Ovary (tissue), 9 donors: ENCODE measurements around the gene PIH1D1. TPM values are rescaled to one million over a fixed set of nuclear protein-coding genes. Genes with fewer than 3 reads are reported as not detected.
A peak's percentile ranks its signal among the peaks of the same experiment; 100 is the strongest.

Source experiments
- DNase-seq, 5 donors: peaks; one replicate each; pipeline ENCODE4 v3.0.0-alpha.2; 2019 to 2020
- H3K27ac ChIP-seq, 2 donors: fragments of 200-600 bp; one replicate each; pipeline versions ENCODE4 v1.5.1 to v1.8.0; 2019 to 2022
- H3K27me3 ChIP-seq: fragments of 200-600 bp; one replicate; pipeline ENCODE4 v1.8.0; 2022
- H3K36me3 ChIP-seq: fragments of 200-600 bp; sonication (generic); one replicate; pipeline ENCODE4 v1.5.1; 2019
- H3K4me1 ChIP-seq: one replicate; pipeline ENCODE4 v1.8.1; 2013; ENCODE audit warnings: mild to moderate bottlenecking, moderate library complexity; ENCODE audit not compliant: insufficient read depth
- H3K4me3 ChIP-seq: fragments of 200-600 bp; sonication (generic); one replicate; pipeline ENCODE4 v1.5.1; 2017
- H3K9me3 ChIP-seq, 2 donors: fragments of 200-600 bp in 1 of 2; sonication (generic) in 1 of 2; one replicate each; pipeline versions ENCODE4 v1.5.1 to v1.8.1; 2013 to 2019; ENCODE audit warnings: mild to moderate bottlenecking in 1 of 2, moderate library complexity in 1 of 2
- CTCF ChIP-seq, 3 donors: fragments of 450-650 bp in 2 of 3; fragments of 200-600 bp in 1 of 3; IDR thresholded peaks; one replicate each; pipeline versions ENCODE4 v1.5.1 to v1.8.0; 2016 to 2022; ENCODE audit warnings: antibody characterized with exemption in 3 of 3, mild to moderate bottlenecking in 1 of 3
- EP300 ChIP-seq: sonication (generic); formaldehyde crosslinking; IDR thresholded peaks from one replicate; pipeline ENCODE4 v1.6.1; 2017; ENCODE audit warnings: antibody characterized with exemption
- POLR2A ChIP-seq: fragments of 450-650 bp; IDR thresholded peaks from one replicate; pipeline ENCODE4 v1.6.1; 2017; ENCODE audit warnings: antibody characterized with exemption, mild to moderate bottlenecking, moderate library complexity
- WGBS, 3 donors: extraction: QIAGEN DNeasy Blood & Tissue Kit in 1 of 3; methylation state at CpG; one replicate each; pipeline versions ENCODE4 v1.1.5 to v1.1.7; 2013 to 2017; 5-methylcytosine and 5-hydroxymethylcytosine counted together
- intact Hi-C, 4 donors: fragments of 100-400 bp; cut with DNase I; formaldehyde crosslinking; loops; one replicate each; pipeline versions ENCODE4 v1.11.0 to v1.15.1; 2022 to 2023
- polyA plus RNA-seq, 2 donors: library from polyadenylated mRNA; stranded (reverse); fragments of 200-250 nt in 1 of 2; fragments of 350-450 nt in 1 of 2; fragmentation: Illumina TruSeq in 1 of 2; extraction: RNeasy Lipid Tissue Mini Kit (QIAGEN cat#74804) in 1 of 2; gene quantifications; one replicate each; pipeline ENCODE4 v1.2.3, GENCODE V29; 2013 to 2014
- total RNA-seq, 7 donors: library from RNA; depleted of rRNA in 2 of 7; stranded (reverse); fragments of >200 nt in 2 of 7; fragmentation: NEBNext Ultra II Directional in 3 of 7; extraction: Animal tissue kit (Norgen Biotek cat#: 25700) in 3 of 7; gene quantifications; one replicate each; pipeline versions ENCODE4 v1.1.0 to v1.2.4, GENCODE V29; 2016 to 2023
- donor health status: DM: no; HTN: no; CAD: no; lungs with moderate emphysema.
- donor health status: DM: no; HTN: no; CAD: no.
- donor health status: Bipolar disorder and iron deficiency.
- donor health status: DM: yes; HTN: yes; CAD: no.
- donor health status: DM: no; HTN: no; CAD: no.
- donor health status: DM: yes; HTN: yes; CAD: no.

The PIH1D1 gene
- total and polyA plus RNA-seq, 9 donors, result 28.6 to 69.4 (median 58.5) TPM

GRCh38 chr19:49421878-49422202, 29.8 kb downstream of the PIH1D1 start:
- WGBS, 3 donors, result 12 to 18% (median 16%) methylated on average over 3 of the region's 3 CpGs
- Histone ChIP-seq H3K27me3 (peaks cover 9% of the 10 kb centered on the region), H3K36me3 (no peaks in the 10 kb centered on the region), H3K9me3 (no peaks in the 10 kb centered on the region), H3K27ac (no peak overlapping the region), H3K4me3 (no peak overlapping the region), H3K4me1 (no peaks in the 10 kb centered on the region)
- TF ChIP-seq EP300 (no peak), CTCF (IDR thresholded peaks at IDR 0.05) (no peak), POLR2A (no peak)
- intact Hi-C loops, result no loop called here
- DNase-seq, result no peak

- 5 to 7% (median 6%) methylated on average over 48 of the region's 48 CpGs for WGBS, 3 donors
- TF ChIP-seq CTCF (IDR thresholded peaks at IDR 0.05) (no peak), EP300 (no peak), POLR2A (no peak)
Observed at GRCh38 chr19:49421039-49421877, 30.4 kb downstream of the PIH1D1 start.

GRCh38 chr19:49420227-49420626, 31.4 kb downstream of the PIH1D1 start:
- TF ChIP-seq CTCF (IDR thresholded peaks at IDR 0.05) (no peak), EP300 (no peak), POLR2A (no peak)
- Histone ChIP-seq H3K4me1 (no peaks in the 10 kb centered on the region), H3K4me3 (no peak overlapping the region), H3K27ac (no peak overlapping the region), H3K27me3 (peaks cover 9% of the 10 kb centered on the region), H3K9me3 (no peaks in the 10 kb centered on the region), H3K36me3 (no peaks in the 10 kb centered on the region)
- WGBS, 3 donors, result 44 to 58% (median 52%) methylated on average over 2 of the region's 2 CpGs
- DNase-seq, result no peak
- intact Hi-C loops, result no loop called here

More at GRCh38 chr19:49421039-49421877, 30.4 kb downstream of the PIH1D1 start:
- Histone ChIP-seq H3K4me1 (no peaks in the 10 kb centered on the region), H3K27ac (no peak overlapping the region), H3K36me3 (no peaks in the 10 kb centered on the region), H3K27me3 (peaks cover 9% of the 10 kb centered on the region), H3K9me3 (no peaks in the 10 kb centered on the region), H3K4me3 (no peak overlapping the region)
- intact Hi-C loops, result no loop called here
- peak in 2 of 5 donors; percentile 59 to 63 for DNase-seq

- Histone ChIP-seq H3K9me3 (no peaks in the 10 kb centered on the region), H3K36me3 (no peaks in the 10 kb centered on the region), H3K4me1 (no peaks in the 10 kb centered on the region), H3K4me3 (no peak overlapping the region), H3K27ac (no peak overlapping the region), H3K27me3 (peaks cover 9% of the 10 kb centered on the region)
- TF ChIP-seq POLR2A (no peak), CTCF (IDR thresholded peaks at IDR 0.05) (no peak), EP300 (no peak)
- no peak for DNase-seq
- intact Hi-C loops, result no loop called here
- WGBS, 3 donors, result 75 to 84% (median 76%) methylated on average over 2 of the region's 2 CpGs
Observed at GRCh38 chr19:49419173-49419572, 32.4 kb downstream of the PIH1D1 start.
